Endothelial cell of umbilical vein (primary cell): ENCODE data around the gene WNT11. TPM values are rescaled to one million over a fixed set of nuclear protein-coding genes. Genes with fewer than 3 reads are reported as not detected.
"Not testable (repeated sequence)": the region's sequence is repeated elsewhere in the genome, so short reads cannot be mapped to it uniquely, and the experiment has no call there.

ENCODE experiments used
- BruUV-seq: library from RNA; stranded (reverse); fragments of 400-500 nt; replicated peaks from 2 replicates; lab custom pipeline; 2021; lab: Mats Ljungman, UMichigan
- CTCF ChIA-PET: fragments of 300-600, 350-600 bp; sonication (Branson Sonifier 250); formaldehyde crosslinking; loops from one replicate; lab custom pipeline; 2021; ENCODE audit warnings: antibody characterized with exemption, inconsistent platforms; lab: Charles Lee
- POLR2A ChIA-PET: fragments of 300-600, 350-600 bp; sonication (Branson Sonifier 250); formaldehyde crosslinking; loops from one replicate; lab custom pipeline; 2021; ENCODE audit warnings: antibody characterized with exemption, inconsistent platforms; lab: Charles Lee
- DNase-seq: peaks from one replicate; pipeline ENCODE4 v3.0.0-alpha.2; 2011; ENCODE audit warnings: low read depth, low spot score
- FAIRE-seq: peaks from 2 replicates; lab custom pipeline; 2011; peaks lifted over from hg19 to GRCh38; lab: Jason Lieb, UNC
- H2AFZ ChIP-seq: 2 replicates; pipeline ENCODE4 v1.6.0; 2012; ENCODE audit warnings: low read depth, low read length, control low read depth, inconsistent platforms
- H3K27ac ChIP-seq: 2 replicates; pipeline ENCODE4 v1.5.1; 2011; ENCODE audit warnings: low read depth, mild to moderate bottlenecking, control low read depth, low read length, moderate library complexity; ENCODE audit not compliant: insufficient read depth
- H3K27me3 ChIP-seq, 2 experiments: 2 replicates each; pipeline versions ENCODE4 v1.6.0 to v1.6.1; 2011; ENCODE audit warnings: low read length in 2 of 2, mixed read lengths in 1 of 2; ENCODE audit not compliant: control insufficient read depth in 2 of 2, insufficient read depth in 2 of 2
- H3K36me3 ChIP-seq, 2 experiments: 2 replicates in 1 of 2; 3 replicates in 1 of 2; pipeline ENCODE4 v1.5.1; 2011; ENCODE audit warnings: low read length in 2 of 2, mild to moderate bottlenecking in 1 of 2, moderate library complexity in 1 of 2; ENCODE audit not compliant: control insufficient read depth in 2 of 2, insufficient read depth in 2 of 2; ENCODE audit errors: extremely low read depth in 1 of 2
- H3K4me1 ChIP-seq: 3 replicates; pipeline ENCODE4 v1.5.1; 2011; ENCODE audit warnings: mild to moderate bottlenecking, low read length; ENCODE audit not compliant: control insufficient read depth, insufficient read depth; ENCODE audit errors: extremely low read depth
- H3K4me2 ChIP-seq: 2 replicates; pipeline ENCODE4 v1.6.1; 2011; ENCODE audit warnings: low read length, control low read depth, mixed read lengths; ENCODE audit not compliant: insufficient read depth
- H3K4me3 ChIP-seq, 3 experiments: fragments of 200-600 bp in 1 of 3; sonication (generic), shearing (Covaris generic) in 1 of 3; replicated peaks in 1 of 3; 2 replicates each; pipeline ENCODE4 v1.5.1; 2011 to 2016; ENCODE audit warnings: control low read depth in 3 of 3, low read length in 3 of 3, mild to moderate bottlenecking in 2 of 3, inconsistent platforms in 1 of 3, low read depth in 1 of 3, moderate library complexity in 1 of 3; ENCODE audit not compliant: insufficient read depth in 1 of 3
- H3K79me2 ChIP-seq: 2 replicates; pipeline ENCODE4 v1.6.0; 2012; ENCODE audit warnings: low read length, inconsistent platforms; ENCODE audit not compliant: control insufficient read depth, insufficient read depth
- H3K9ac ChIP-seq: replicated peaks from 2 replicates; pipeline ENCODE3; 2011; ENCODE audit warnings: low read length, control low read depth; ENCODE audit not compliant: insufficient read depth; ENCODE audit errors: extremely low read depth
- H3K9me1 ChIP-seq: replicated peaks from 3 replicates; pipeline ENCODE4 v1.6.0; 2011; ENCODE audit warnings: mild to moderate bottlenecking, low read length; ENCODE audit not compliant: control insufficient read depth, insufficient read depth; ENCODE audit errors: extremely low read depth
- H3K9me3 ChIP-seq: replicated peaks from 2 replicates; pipeline ENCODE4 v1.5.1; 2012; ENCODE audit warnings: low read length, inconsistent platforms; ENCODE audit not compliant: control insufficient read depth, insufficient read depth
- H4K20me1 ChIP-seq: replicated peaks from 2 replicates; pipeline ENCODE3; 2011; ENCODE audit warnings: mild to moderate bottlenecking, low read length; ENCODE audit not compliant: control insufficient read depth, insufficient read depth; ENCODE audit errors: extremely low read depth
- EZH2 ChIP-seq: IDR thresholded peaks from 2 replicates; pipeline ENCODE4 v1.6.1; 2012; ENCODE audit warnings: borderline replicate concordance, low read depth, mild to moderate bottlenecking, moderate library complexity, low read length, inconsistent platforms; ENCODE audit not compliant: severe bottlenecking
- FOS ChIP-seq: IDR thresholded peaks from 2 replicates; pipeline ENCODE4 v1.6.1; 2011; ENCODE audit warnings: mild to moderate bottlenecking, low read length, moderate library complexity, borderline replicate concordance; ENCODE audit not compliant: insufficient read depth
- GATA2 ChIP-seq: IDR thresholded peaks from 2 replicates; pipeline ENCODE4 v1.7.0; 2011; ENCODE audit warnings: low read depth, mild to moderate bottlenecking, moderate library complexity, mixed read lengths, low read length; ENCODE audit not compliant: insufficient read length, insufficient read depth
- POLR2A ChIP-seq: IDR thresholded peaks from 2 replicates; pipeline ENCODE4 v1.6.1; 2012; ENCODE audit warnings: low read depth, mild to moderate bottlenecking, control low read depth, low read length
- POLR2AphosphoS5 ChIP-seq: IDR thresholded peaks from 2 replicates; pipeline ENCODE4 v1.6.1; 2012; ENCODE audit warnings: low read depth, mild to moderate bottlenecking, control low read depth, low read length, moderate library complexity; ENCODE audit not compliant: insufficient read depth
- dilution Hi-C: fragments of 300-500 bp; cut with MboI; formaldehyde crosslinking; loops from one replicate; pipeline ENCODE4 v1.15.0; 2019; ENCODE audit warnings: low sequenced_read_pairs; ENCODE audit not compliant: extremely low pct_ligation_motif_present
- intact Hi-C: fragments of 100-400 bp; cut with micrococcal nuclease; formaldehyde crosslinking; loops from one replicate; pipeline ENCODE4 v1.10.0; 2022
- polyA plus RNA-seq, 4 experiments: library from polyadenylated mRNA; depleted of rRNA in 3 of 4; stranded (reverse) in 3 of 4; unstranded in 1 of 4; fragments of >200 nt; gene quantifications; 2 replicates each; pipeline versions ENCODE4 v1.2.1 to v1.2.3, GENCODE V29; 2011 to 2012; ENCODE audit warnings: missing spikeins in 1 of 4
- total RNA-seq: library from RNA; stranded (reverse); gene quantifications from 2 replicates; pipeline ENCODE4 v1.2.3, GENCODE V29; 2021
- TF ChIP-seq, protein P1 (sequence below): IDR thresholded peaks from 2 replicates; pipeline ENCODE4 v1.6.1; 2011; ENCODE audit not compliant: insufficient read depth, insufficient read length

The WNT11 gene
- total and polyA plus RNA-seq, 2 donors (not counting 3 experiments of a cell fraction or from before 2014, with no cell fraction given) = not detected

DNA sequence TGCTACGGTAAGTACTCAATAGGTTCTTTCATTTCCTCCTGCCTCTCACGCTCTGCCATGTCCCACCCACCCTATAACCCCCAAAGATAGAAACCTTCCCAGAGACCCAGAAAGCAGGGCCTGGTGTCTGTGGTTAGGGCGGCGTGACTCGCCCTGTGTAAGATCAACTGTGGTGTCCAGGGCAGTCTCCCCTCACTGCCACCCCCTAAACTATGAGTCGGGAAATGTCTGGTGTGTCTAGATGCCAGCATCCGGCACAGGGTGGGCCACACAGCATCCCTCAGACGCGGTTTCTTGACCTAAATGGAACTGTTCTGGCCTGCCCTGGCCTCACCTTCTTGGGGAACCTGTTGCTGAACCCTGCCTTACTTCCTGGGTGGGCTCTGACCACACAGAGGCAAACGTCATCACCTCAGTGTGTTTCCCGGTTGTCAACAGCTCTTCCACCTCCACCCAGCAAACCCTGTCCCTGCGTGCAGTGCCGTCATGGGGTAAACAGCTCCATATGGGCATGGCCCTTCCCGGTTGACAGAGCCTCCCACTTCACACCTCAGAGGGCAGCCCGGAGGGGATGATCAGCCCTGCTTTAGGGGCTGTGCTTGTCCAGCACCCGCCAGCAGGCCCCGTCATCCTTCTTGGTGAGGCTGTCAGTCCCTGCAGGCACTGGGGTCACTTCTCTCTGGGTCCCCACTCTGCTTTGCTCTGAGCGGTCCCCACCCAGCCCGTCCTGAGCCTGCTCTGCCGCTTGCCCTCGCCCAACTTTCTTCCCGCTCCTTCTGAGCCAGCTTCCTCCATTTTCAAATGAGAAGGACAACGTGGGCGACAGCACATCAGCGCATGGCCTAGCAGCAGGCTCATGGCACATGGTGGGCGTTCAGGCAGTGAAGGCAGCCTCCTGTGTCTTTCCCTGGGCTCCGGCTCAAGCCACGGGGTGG lies 6.0 kb downstream of the WNT11 start:
- peaks cover 6 to 9% of the 10 kb centered on the region in 2 experiments for H3K27me3 ChIP-seq
- no peak for TF ChIP-seq GATA2
- TF ChIP-seq POLR2A = no peak
- no peak for TF ChIP-seq POLR2AphosphoS5
- no peak for TF ChIP-seq EZH2
- TF ChIP-seq, protein P1, sequence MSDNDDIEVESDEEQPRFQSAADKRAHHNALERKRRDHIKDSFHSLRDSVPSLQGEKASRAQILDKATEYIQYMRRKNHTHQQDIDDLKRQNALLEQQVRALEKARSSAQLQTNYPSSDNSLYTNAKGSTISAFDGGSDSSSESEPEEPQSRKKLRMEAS = no peak
- TF ChIP-seq FOS = no peak
- BruUV-seq = no TSS peak

DNA sequence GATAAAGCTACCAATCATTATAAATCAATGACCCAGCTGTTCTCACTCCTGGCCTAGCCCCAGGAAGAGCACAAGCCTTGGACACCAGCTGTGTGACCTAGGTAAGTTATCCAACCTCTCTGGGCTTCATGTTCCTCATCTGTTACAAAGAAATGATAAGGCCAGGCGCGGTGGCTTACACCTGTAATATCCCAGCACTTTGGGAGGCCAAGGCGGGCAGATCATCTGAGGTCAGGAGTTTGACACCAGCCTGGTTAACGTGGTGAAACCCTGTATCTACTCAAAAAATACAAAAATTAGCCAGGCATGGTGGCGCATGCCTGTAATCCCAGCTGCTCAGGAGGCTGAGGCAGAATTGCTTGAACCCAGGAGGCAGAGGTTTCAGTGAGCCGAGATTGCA lies 7.6 kb downstream of the WNT11 start:
- H3K9me1 ChIP-seq, H3K9me3 ChIP-seq, H2AFZ ChIP-seq, H3K4me3 ChIP-seq, H3K79me2 ChIP-seq, H3K4me2 ChIP-seq, H3K27ac ChIP-seq, FAIRE-seq, H3K27me3 ChIP-seq, POLR2A ChIA-PET, intact Hi-C loops, dilution Hi-C loops, DNase-seq, BruUV-seq, H3K36me3 ChIP-seq, H4K20me1 ChIP-seq, H3K4me1 ChIP-seq, H3K9ac ChIP-seq: not testable (repeated sequence)
- CTCF ChIA-PET = interaction anchor here (1.0 to 1.5 kb wide), 2 partner anchors 9 to 10 kb away, joined by 3 to 4 read pairs; no protein-coding TSS in a partner anchor

More for the DNA sequence above, 6.0 kb downstream of the WNT11 start:
- no peak overlapping the region for H3K9ac ChIP-seq
- DNase-seq (no peak), FAIRE-seq (no peak)
- ChIA-PET POLR2A (no interaction called here), CTCF (interaction anchor here (0.8 kb wide), 1 partner anchor 8 kb away, joined by 5 read pairs; no protein-coding TSS in a partner anchor)
- H3K9me3 ChIP-seq = no peaks in the 10 kb centered on the region
- H3K9me1 ChIP-seq = no peaks in the 10 kb centered on the region
- dilution Hi-C loops (no loop called here), intact Hi-C loops (no loop called here)
- H3K27ac ChIP-seq = no peak overlapping the region
- no peaks in the 10 kb centered on the region for H3K4me1 ChIP-seq
- H2AFZ ChIP-seq = no peak overlapping the region
- no peak overlapping the region for H3K4me3 ChIP-seq
- H4K20me1 ChIP-seq = no peaks in the 10 kb centered on the region
- H3K79me2 ChIP-seq = no peaks in the 10 kb centered on the region
- H3K36me3 ChIP-seq = no peaks in the 10 kb centered on the region
- H3K4me2 ChIP-seq = no peak overlapping the region
